Rectal smooth muscle tissue (tissue), 1 donor: Measurements from ENCODE around the gene CEMIP2.
"Not testable (repeated sequence)": the region's sequence is repeated elsewhere in the genome, so short reads cannot be mapped to it uniquely, and the experiment has no call there.

Experiments used
- H3K27ac ChIP-seq: one replicate; pipeline ENCODE4 v1.7.0; 2013; ENCODE audit warnings: low read depth, low read length, inconsistent platforms
- H3K27me3 ChIP-seq: one replicate; pipeline ENCODE4 v1.7.0; 2013; ENCODE audit warnings: low read length; ENCODE audit not compliant: control insufficient read depth, insufficient read depth
- H3K36me3 ChIP-seq: one replicate; pipeline ENCODE4 v1.7.0; 2013; ENCODE audit warnings: low read length; ENCODE audit not compliant: control insufficient read depth, insufficient read depth
- H3K4me1 ChIP-seq: one replicate; pipeline ENCODE4 v1.7.0; 2013; ENCODE audit warnings: low read length; ENCODE audit not compliant: control insufficient read depth, insufficient read depth
- H3K4me3 ChIP-seq: one replicate; pipeline ENCODE4 v1.7.0; 2013; ENCODE audit warnings: low read length
- H3K9ac ChIP-seq: one replicate; pipeline ENCODE4 v1.7.0; 2013; ENCODE audit warnings: low read length

The CEMIP2 gene

GRCh38 chr9:71664566-71664965, 103.7 kb downstream of the CEMIP2 start:
- Histone ChIP-seq H3K27ac (no peak overlapping the region), H3K27me3 (no peaks in the 10 kb centered on the region), H3K4me1 (no peaks in the 10 kb centered on the region), H3K9ac (no peak overlapping the region), H3K36me3 (no peaks in the 10 kb centered on the region), H3K4me3 (no peak overlapping the region)

- Histone ChIP-seq H3K9ac (no peak overlapping the region), H3K27ac (no peak overlapping the region), H3K27me3 (no peaks in the 10 kb centered on the region), H3K4me3 (no peak overlapping the region), H3K4me1 (no peaks in the 10 kb centered on the region), H3K36me3 (no peaks in the 10 kb centered on the region)
These were observed 104.3 kb downstream of the CEMIP2 start for GRCh38 chr9:71663931-71664459.

- Histone ChIP-seq H3K9ac (no peak overlapping the region), H3K36me3 (no peaks in the 10 kb centered on the region), H3K27ac (no peak overlapping the region), H3K27me3 (no peaks in the 10 kb centered on the region), H3K4me3 (no peak overlapping the region), H3K4me1 (no peaks in the 10 kb centered on the region)
These were observed 105.1 kb downstream of the CEMIP2 start for GRCh38 chr9:71663216-71663615.

- H3K4me3 ChIP-seq: no peak overlapping the region
These were observed 106.2 kb downstream of the CEMIP2 start for GRCh38 chr9:71662082-71662481.

GRCh38 chr9:71657276-71657675, 111.0 kb downstream of the CEMIP2 start:
- H3K4me1 ChIP-seq, H3K36me3 ChIP-seq, H3K27me3 ChIP-seq, H3K4me3 ChIP-seq, H3K27ac ChIP-seq, H3K9ac ChIP-seq: not testable (repeated sequence)

More at GRCh38 chr9:71662082-71662481, 106.2 kb downstream of the CEMIP2 start:
- H3K27me3 ChIP-seq: no peaks in the 10 kb centered on the region
- no peak overlapping the region for H3K9ac ChIP-seq
- no peaks in the 10 kb centered on the region for H3K36me3 ChIP-seq
- no peaks in the 10 kb centered on the region for H3K4me1 ChIP-seq
- H3K27ac ChIP-seq: no peak overlapping the region

- Histone ChIP-seq H3K4me1 (no peaks in the 10 kb centered on the region), H3K36me3 (no peaks in the 10 kb centered on the region), H3K27me3 (no peaks in the 10 kb centered on the region), H3K4me3 (no peak overlapping the region), H3K27ac (no peak overlapping the region), H3K9ac (no peak overlapping the region)
These were observed 111.8 kb downstream of the CEMIP2 start for GRCh38 chr9:71656496-71656895.

- Histone ChIP-seq H3K27ac (no peak overlapping the region), H3K4me3 (no peak overlapping the region), H3K27me3 (no peaks in the 10 kb centered on the region), H3K36me3 (no peaks in the 10 kb centered on the region), H3K4me1 (no peaks in the 10 kb centered on the region), H3K9ac (no peak overlapping the region)
These were observed 112.5 kb downstream of the CEMIP2 start for GRCh38 chr9:71655778-71656177.

GRCh38 chr9:71655141-71655540, 113.2 kb downstream of the CEMIP2 start:
- Histone ChIP-seq H3K9ac (no peak overlapping the region), H3K36me3 (no peaks in the 10 kb centered on the region), H3K27ac (no peak overlapping the region), H3K4me3 (no peak overlapping the region), H3K27me3 (no peaks in the 10 kb centered on the region), H3K4me1 (no peaks in the 10 kb centered on the region)

- H3K4me1 ChIP-seq: no peaks in the 10 kb centered on the region
- H3K27ac ChIP-seq: no peak overlapping the region
- no peaks in the 10 kb centered on the region for H3K36me3 ChIP-seq
- H3K9ac ChIP-seq: no peak overlapping the region
- H3K27me3 ChIP-seq: no peaks in the 10 kb centered on the region
- no peak overlapping the region for H3K4me3 ChIP-seq
These were observed 115.8 kb downstream of the CEMIP2 start for GRCh38 chr9:71652480-71652879.

- Histone ChIP-seq H3K9ac (no peak overlapping the region), H3K4me3 (no peak overlapping the region), H3K4me1 (no peaks in the 10 kb centered on the region), H3K36me3 (no peaks in the 10 kb centered on the region), H3K27me3 (no peaks in the 10 kb centered on the region), H3K27ac (no peak overlapping the region)
These were observed 119.9 kb downstream of the CEMIP2 start for GRCh38 chr9:71648453-71648852.

GRCh38 chr9:71647094-71647591, 121.2 kb downstream of the CEMIP2 start:
- Histone ChIP-seq H3K36me3 (no peaks in the 10 kb centered on the region), H3K27me3 (no peaks in the 10 kb centered on the region), H3K4me1 (no peaks in the 10 kb centered on the region), H3K27ac (no peak overlapping the region), H3K9ac (no peak overlapping the region), H3K4me3 (peak overlapping the region; percentile 24)

GRCh38 chr9:71646131-71646530, 122.2 kb downstream of the CEMIP2 start:
- H3K27me3 ChIP-seq: no peaks in the 10 kb centered on the region
- no peaks in the 10 kb centered on the region for H3K36me3 ChIP-seq
- no peak overlapping the region for H3K9ac ChIP-seq
- H3K27ac ChIP-seq: no peak overlapping the region
- no peak overlapping the region for H3K4me3 ChIP-seq
- no peaks in the 10 kb centered on the region for H3K4me1 ChIP-seq

- H3K27ac ChIP-seq: no peak overlapping the region
- no peak overlapping the region for H3K4me3 ChIP-seq
- no peaks in the 10 kb centered on the region for H3K36me3 ChIP-seq
- no peaks in the 10 kb centered on the region for H3K4me1 ChIP-seq
- no peak overlapping the region for H3K9ac ChIP-seq
- H3K27me3 ChIP-seq: no peaks in the 10 kb centered on the region
These were observed 123.4 kb downstream of the CEMIP2 start for GRCh38 chr9:71644819-71645362.
